Cerebellar nuclear complex (tissue), 1 donor: Measurements from ENCODE around the gene SCUBE1.

Source experiments
- DNase-seq, 2 experiments: peaks; one replicate each; lab custom pipeline; 2025; lab: John Stamatoyannopoulos, UW

SCUBE1 gene

DNA sequence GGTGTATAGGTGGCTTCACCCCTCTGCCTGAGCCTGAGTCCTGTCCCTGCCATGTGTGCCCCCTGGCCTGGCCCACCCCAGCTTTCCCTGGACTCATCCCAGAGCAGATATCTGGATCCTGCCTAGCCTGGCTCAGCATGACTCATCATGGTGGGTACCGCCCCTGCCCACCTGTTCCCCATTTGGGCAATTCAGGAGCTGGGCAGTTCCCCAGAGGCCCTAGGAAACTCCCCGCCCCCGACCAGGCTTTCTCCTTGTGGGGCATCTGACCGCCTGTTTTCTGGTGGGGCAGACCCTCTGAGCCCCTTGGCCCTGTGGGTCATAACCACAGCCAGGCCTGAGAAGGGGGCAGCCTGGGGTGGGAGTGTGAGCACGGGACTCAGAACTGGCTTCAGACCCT is 187.4 kb downstream of the SCUBE1 start:
- DNase-seq, result no peak

DNA sequence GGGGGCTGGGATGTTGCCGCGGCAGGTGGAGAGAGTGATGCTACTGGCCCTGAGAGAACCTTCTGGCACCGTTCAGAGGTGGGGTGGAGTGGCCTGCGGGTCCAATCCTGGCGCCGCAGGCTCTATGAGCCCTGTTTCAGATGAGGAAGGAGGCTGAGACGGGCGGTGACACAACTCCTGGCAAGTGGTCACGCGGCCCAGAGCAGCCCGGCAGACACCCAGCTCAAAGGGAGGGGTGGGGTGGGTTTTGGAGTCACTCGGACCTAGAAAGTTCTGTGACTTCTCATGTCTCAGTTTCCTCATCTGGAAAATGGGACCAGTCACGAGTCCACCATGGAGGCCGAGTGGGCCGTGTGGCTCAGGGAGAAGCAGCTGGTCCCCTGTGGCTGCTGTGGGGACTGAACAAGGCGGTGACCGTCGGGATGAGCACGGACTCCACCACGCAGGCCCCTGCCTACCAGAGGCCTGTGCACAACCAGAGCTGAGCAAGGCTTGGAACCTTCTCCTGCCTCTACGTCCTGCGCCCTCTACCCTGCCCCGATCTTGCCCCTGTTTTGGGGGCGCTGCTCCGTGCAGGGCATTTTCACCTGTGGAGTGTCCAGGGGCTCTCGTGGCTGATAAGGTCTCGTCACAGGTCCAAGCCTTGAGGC is 188.2 kb downstream of the SCUBE1 start:
- no peak for DNase-seq

DNA sequence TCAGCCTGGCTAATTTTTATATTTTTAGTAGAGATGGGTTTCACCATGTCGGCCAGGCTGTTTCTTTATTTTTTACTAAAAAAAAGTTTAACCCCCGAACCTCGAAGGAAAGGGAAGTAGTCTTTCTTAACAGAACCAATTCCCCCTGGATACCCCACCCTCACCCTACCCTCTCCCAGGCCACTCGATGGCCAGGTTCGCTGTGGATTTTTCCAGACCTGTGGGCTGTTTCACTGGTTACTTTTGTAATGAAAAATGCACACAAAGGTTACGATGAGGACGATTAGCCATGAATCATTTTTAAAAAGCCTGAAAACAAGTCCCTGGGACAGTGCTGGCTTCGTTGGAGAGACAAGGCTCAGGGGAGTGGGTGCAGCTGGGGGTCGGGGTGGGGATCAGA is 189.3 kb downstream of the SCUBE1 start:
- no peak for DNase-seq

DNA sequence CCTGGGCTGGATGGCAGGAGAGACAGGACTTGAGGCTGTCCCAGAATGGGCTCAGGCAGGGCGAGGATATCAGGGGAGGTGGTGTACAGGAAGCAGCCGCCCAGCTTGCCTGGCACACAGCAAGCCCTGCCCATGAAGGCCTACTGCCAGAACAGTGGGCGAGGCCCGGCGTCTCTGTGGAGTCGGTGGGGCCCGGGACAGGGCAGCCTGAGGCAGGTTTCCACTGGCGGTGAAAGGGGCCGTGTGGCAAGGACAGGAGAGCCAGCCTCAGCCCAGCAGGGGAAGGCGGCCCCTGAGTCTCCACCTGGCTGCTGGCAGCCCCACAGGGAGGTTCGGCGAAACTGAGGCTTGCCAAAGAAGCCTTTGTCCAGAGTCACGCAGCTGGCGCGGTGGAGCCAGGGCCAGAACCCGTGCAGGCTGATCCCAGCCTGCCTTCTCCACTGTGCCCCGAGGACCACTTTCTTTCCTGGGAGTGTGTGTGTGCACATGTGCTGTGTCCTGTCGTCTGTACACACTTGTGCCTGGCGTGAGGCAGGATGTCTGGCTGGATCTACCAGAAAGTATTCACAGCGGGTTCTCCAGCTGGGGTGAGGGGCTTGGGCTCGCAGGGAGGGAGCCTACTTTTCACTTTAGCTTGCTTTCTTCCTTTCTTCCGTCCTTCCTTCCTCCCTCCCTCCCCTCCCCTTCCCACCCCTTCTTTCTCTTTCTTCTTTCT is 190.7 kb downstream of the SCUBE1 start:
- DNase-seq, result no peak

DNA sequence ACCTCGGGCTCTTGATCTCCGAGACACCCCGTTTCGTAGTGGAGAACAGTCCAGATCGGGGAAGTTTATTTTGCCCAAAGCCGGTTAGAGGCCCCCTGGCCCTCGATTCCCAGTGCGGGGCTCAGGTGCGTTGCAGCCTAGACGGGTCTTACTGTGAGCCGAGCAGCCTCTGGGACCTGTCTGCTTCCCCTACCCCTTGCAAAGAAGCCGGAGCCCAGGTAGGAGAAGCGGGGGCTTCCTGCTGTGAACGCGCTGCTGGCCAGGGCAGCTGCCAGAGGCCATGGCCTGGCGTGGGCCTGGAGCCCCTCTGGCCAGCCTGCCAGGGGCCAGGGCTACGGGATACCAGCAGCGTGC is 191.2 kb downstream of the SCUBE1 start:
- no peak for DNase-seq

DNA sequence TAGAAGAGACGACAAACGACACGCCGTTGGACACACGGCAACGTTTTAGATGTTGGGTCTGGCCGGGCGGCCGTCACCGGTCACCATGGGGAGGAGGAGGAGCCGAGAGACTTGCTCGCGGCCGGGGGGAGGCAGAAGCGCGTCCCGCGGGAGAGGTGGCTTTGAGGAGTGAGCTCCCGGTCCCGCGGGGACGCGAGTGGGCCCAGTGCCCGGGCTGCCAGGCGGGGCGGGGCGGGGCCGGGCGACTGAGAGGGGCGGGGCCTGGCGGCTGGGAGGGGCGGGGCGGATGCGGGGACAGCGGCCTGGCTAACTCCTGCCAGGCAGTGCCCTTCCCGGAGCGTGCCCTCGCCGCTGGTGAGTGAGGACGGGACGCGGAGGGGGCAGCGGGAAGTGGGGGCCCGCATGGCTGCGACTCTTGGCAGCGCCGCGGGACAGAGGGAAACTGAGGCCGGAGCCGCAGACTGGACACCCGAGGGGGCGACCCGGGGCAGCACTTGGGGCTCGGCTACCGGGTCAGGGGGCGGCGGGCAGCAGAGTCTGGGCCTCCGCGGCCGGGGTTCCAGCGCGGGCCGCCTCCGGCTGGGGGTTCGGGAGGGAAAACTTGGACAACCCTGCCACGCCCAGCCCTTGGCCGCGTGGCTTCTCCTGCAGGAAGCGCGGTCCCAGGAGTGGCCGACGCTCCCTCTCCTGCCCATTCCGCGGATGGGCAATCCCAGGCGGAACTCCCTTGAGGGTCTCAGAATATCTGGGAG is 191.7 kb downstream of the SCUBE1 start, which contains the start of gene TSPO:
TSPO (plus strand) TSS at position 309 of the 752 bp plus-strand sequence. CDS start 7,680 bp downstream, outside the sequence.
- DNase-seq, result no peak

GRCh38 chr22:43150731-43151206 is 192.4 kb downstream of the SCUBE1 start:
- no peak for DNase-seq

DNA sequence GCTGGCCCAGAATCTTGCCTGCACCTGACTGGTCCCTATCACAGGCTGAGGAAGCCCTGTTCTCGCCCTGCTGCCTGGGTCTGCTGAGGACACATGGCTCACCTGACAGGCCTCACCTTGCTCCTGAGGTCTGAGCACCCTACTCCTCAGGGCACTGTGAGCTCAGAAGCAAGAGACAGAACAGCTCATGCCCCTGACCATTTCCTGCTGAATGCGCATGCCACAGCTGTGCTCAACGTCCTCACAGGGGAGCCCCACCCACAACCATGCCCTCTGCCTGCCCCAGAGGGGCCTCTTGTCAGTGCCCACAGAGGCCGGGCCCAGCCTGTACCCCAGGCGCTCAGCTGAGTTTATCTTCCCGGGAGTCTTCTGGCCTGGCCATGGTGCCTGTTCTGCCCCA is 194.6 kb downstream of the SCUBE1 start:
- no peak for DNase-seq

GRCh38 chr22:43147821-43148220 is 195.4 kb downstream of the SCUBE1 start:
- DNase-seq, result no peak
